ENCODE results near the gene DPPA5.

- TF ChIP-seq CTCF (IDR thresholded peaks at IDR 0.05) (no peak), POLR2A (IDR thresholded peaks at IDR 0.05) (no peak)
These were observed 15.1 kb upstream of the DPPA5 start for GRCh38 chr6:73369157-73369556.
